Neutrophil (primary cell): ENCODE measurements around the gene RAB44.

Experiments used
- H3K27ac ChIP-seq: fragments of 200-600 bp; sonication (generic); 2 replicates; pipeline ENCODE4 v1.5.1; 2016; ENCODE audit warnings: mild to moderate bottlenecking, moderate library complexity
- H3K27me3 ChIP-seq: fragments of 200-600 bp; sonication (generic); 2 replicates; pipeline ENCODE4 v1.6.0; 2016; ENCODE audit warnings: mild to moderate bottlenecking
- H3K36me3 ChIP-seq: fragments of 200-600 bp; sonication (generic); 2 replicates; pipeline ENCODE4 v1.5.1; 2017
- H3K4me1 ChIP-seq, 2 experiments: fragments of 200-600 bp in 1 of 2; sonication (generic) in 1 of 2; 1 replicate in 1 of 2; 2 replicates in 1 of 2; pipeline versions ENCODE4 v1.5.1 to v1.6.1; 2013 to 2016; ENCODE audit warnings: low read depth in 1 of 2, low read length in 1 of 2, mild to moderate bottlenecking in 1 of 2, moderate library complexity in 1 of 2; ENCODE audit not compliant: control insufficient read depth in 1 of 2, insufficient read depth in 1 of 2
- H3K4me3 ChIP-seq, 2 experiments: fragments of 200-600 bp in 1 of 2; sonication (generic) in 1 of 2; 1 replicate in 1 of 2; 2 replicates in 1 of 2; pipeline ENCODE4 v1.5.1; 2013 to 2016; ENCODE audit warnings: low read depth in 1 of 2, low read length in 1 of 2, mild to moderate bottlenecking in 1 of 2, moderate library complexity in 1 of 2
- H3K9me3 ChIP-seq: fragments of 200-600 bp; sonication (generic); 2 replicates; pipeline ENCODE4 v1.5.1; 2016
- TF ChIP-seq, protein P1 (sequence below): fragments of 200-600 bp; sonication (generic); IDR thresholded peaks from 2 replicates; pipeline ENCODE4 v1.5.1; 2016; ENCODE audit warnings: antibody characterized with exemption

Gene RAB44

DNA sequence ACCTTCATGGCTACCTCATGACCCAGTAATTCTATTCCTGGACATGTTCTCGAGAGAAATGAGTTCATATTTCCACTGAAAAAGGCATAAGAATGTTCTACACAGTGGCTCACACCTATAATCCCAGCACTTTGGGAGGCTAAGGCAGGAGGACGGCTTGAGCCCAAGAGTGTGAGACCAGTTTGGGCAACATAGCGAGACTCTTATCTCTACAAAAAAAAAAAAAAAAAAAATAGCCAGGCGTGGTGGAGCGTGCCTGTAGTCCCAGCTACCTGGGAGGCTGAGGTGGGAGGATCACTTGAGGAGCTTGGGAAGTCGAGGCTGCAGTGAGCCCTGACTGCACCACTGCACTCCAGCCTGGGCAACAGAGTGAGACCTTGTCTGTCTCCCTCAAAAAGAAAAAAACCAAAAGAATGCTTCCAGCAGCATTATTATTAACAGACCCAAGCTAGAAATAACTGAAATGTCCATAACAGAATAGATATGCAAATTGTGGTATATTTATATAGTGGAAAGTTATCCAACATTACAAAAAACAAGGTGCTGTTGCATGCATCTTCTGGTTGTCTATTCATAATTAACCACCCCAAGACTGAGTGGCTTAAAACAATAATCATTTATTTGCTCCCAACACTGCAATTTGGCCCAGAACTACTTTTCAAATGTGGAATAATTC is 9.4 kb upstream of the RAB44 start:
- Histone ChIP-seq H3K27ac (no peak overlapping the region), H3K36me3 (no peaks in the 10 kb centered on the region), H3K4me1 (peaks cover 37 to 43% of the 10 kb centered on the region in 2 experiments)

DNA sequence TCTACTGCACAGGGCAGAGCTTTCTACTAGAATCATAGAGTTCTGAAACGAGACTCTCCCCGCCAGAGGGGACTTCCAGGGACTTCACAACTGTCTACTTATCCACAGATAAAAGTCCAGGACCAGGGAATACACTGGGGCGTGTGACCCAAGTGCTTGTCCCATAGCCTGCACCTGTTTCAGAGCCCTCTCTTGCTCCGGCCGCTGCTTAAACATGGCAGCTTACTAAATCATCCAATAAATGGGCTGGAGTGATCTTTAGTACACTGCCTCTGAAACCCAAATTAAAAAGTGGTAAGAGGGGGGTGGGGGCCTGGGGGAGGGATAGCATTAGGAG is 8.9 kb upstream of the RAB44 start:
- Histone ChIP-seq H3K36me3 (no peaks in the 10 kb centered on the region), H3K4me3 (no peak overlapping the region), H3K4me1 (peaks cover 32 to 42% of the 10 kb centered on the region in 2 experiments), H3K27me3 (no peaks in the 10 kb centered on the region), H3K9me3 (no peaks in the 10 kb centered on the region), H3K27ac (no peak overlapping the region)
- TF ChIP-seq, protein P1, sequence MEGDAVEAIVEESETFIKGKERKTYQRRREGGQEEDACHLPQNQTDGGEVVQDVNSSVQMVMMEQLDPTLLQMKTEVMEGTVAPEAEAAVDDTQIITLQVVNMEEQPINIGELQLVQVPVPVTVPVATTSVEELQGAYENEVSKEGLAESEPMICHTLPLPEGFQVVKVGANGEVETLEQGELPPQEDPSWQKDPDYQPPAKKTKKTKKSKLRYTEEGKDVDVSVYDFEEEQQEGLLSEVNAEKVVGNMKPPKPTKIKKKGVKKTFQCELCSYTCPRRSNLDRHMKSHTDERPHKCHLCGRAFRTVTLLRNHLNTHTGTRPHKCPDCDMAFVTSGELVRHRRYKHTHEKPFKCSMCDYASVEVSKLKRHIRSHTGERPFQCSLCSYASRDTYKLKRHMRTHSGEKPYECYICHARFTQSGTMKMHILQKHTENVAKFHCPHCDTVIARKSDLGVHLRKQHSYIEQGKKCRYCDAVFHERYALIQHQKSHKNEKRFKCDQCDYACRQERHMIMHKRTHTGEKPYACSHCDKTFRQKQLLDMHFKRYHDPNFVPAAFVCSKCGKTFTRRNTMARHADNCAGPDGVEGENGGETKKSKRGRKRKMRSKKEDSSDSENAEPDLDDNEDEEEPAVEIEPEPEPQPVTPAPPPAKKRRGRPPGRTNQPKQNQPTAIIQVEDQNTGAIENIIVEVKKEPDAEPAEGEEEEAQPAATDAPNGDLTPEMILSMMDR = no peak

More for the DNA sequence above, 9.4 kb upstream of the RAB44 start:
- TF ChIP-seq, protein P1 = no peak
- Histone ChIP-seq H3K4me3 (no peak overlapping the region), H3K27me3 (no peaks in the 10 kb centered on the region), H3K9me3 (no peaks in the 10 kb centered on the region)

DNA sequence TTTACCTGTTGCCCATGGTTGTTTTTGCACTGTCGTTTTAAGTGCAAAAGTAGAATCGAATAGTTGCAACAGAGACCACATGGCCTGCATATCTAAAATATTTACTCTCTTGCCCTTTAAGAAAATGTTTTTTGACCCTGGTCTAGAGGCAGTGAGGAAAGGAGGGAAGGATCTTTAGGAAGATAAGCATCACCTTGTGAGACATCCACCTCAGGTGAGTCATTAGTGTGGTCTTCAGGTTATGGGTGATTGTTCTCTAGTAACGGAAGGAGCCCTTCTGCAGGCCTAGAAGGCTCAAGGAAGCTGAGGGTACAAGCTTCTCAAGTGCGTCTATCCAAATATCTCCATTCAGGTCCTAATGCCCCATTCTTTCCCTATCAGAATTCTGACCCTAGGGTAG is 6.6 kb upstream of the RAB44 start:
- H3K27me3 ChIP-seq = no peaks in the 10 kb centered on the region
- H3K4me1 ChIP-seq = peaks cover 21 to 29% of the 10 kb centered on the region in 2 experiments
- H3K36me3 ChIP-seq = no peaks in the 10 kb centered on the region
- no peaks in the 10 kb centered on the region for H3K9me3 ChIP-seq
- H3K27ac ChIP-seq = no peak overlapping the region
- TF ChIP-seq, protein P1 = no peak
- no peak overlapping the region for H3K4me3 ChIP-seq

DNA sequence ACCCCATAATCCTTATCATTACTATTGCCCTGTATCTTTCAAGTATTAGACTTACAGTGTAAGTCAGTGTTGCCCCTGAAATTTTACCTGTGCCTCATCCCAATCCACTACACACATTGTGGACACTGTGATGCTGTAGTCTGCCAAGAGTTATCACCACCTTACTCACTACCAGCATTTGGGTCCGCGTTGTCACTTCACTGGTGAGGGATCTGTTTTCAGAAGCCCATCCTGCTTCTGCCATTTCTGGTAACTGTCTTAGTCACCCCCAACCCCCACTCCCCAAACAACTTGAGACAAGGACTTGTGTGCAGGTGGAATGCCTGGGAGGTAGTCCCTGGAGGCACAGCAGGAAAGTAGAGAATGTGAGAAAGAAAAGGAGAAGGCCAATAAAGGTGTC is 6.0 kb upstream of the RAB44 start:
- Histone ChIP-seq H3K36me3 (no peaks in the 10 kb centered on the region), H3K27me3 (no peaks in the 10 kb centered on the region), H3K4me1 (peaks cover 19 to 27% of the 10 kb centered on the region in 2 experiments), H3K4me3 (no peak overlapping the region), H3K27ac (peak overlapping the region; percentile 79), H3K9me3 (no peaks in the 10 kb centered on the region)
- TF ChIP-seq, protein P1 = no peak

DNA sequence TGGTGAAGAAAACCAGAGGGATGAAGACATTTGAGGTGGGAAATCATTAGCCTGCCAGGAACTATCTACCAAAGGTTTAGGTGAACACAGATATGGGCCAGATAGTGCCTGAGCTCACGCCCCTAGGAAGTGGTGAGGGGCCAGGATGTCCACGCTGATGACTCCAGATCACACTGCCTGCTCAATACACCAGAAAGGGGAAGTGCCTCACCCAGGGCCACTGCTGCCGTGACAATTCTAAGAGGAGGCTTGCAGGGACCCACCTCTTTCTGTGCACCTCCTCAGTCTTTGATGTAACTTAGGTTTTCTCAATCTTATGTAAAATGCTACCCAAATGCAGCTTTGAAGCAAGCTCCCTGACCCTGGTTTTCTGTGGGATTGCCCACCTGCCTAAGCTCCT is 5.4 kb upstream of the RAB44 start:
- Histone ChIP-seq H3K36me3 (no peaks in the 10 kb centered on the region), H3K4me3 (no peak overlapping the region), H3K4me1 (peaks cover 25 to 33% of the 10 kb centered on the region in 2 experiments), H3K9me3 (no peaks in the 10 kb centered on the region), H3K27ac (peak overlapping the region; percentile 79), H3K27me3 (no peaks in the 10 kb centered on the region)
- TF ChIP-seq, protein P1 = no peak
